VCaP (cell line): ENCODE results near the gene FCHSD2.

Experiments
- H3K27ac ChIP-seq: fragments of 450-650 bp; 2 replicates; pipeline ENCODE4 v1.5.1; 2017
- TF ChIP-seq, protein P1 (sequence below): fragments of 450-650 bp; conservative IDR thresholded peaks from 2 replicates; pipeline ENCODE4 v1.5.1; 2017; ENCODE audit warnings: mild to moderate bottlenecking, moderate library complexity

Gene FCHSD2

DNA sequence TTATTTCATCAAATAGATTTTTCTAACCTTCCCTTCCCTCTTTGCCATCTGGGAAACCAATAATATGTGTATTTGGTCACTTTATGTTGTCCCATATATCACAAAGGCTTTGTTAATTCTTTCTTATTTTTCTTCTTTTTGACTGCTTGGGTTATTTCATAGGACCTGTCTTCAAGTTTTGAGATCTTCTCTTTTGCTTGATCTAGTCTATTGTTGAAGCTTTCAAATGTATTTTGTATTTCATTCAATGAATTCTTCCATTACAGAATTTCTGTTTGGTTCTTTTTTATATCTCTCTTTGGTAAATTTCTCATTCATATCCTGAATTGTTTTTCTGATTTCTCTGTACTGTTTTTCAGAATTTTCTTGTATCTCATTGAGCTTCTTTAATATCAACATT lies 132.1 kb downstream of the FCHSD2 start:
- no peak overlapping the region for H3K27ac ChIP-seq
- TF ChIP-seq, protein P1, sequence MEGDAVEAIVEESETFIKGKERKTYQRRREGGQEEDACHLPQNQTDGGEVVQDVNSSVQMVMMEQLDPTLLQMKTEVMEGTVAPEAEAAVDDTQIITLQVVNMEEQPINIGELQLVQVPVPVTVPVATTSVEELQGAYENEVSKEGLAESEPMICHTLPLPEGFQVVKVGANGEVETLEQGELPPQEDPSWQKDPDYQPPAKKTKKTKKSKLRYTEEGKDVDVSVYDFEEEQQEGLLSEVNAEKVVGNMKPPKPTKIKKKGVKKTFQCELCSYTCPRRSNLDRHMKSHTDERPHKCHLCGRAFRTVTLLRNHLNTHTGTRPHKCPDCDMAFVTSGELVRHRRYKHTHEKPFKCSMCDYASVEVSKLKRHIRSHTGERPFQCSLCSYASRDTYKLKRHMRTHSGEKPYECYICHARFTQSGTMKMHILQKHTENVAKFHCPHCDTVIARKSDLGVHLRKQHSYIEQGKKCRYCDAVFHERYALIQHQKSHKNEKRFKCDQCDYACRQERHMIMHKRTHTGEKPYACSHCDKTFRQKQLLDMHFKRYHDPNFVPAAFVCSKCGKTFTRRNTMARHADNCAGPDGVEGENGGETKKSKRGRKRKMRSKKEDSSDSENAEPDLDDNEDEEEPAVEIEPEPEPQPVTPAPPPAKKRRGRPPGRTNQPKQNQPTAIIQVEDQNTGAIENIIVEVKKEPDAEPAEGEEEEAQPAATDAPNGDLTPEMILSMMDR = no peak

DNA sequence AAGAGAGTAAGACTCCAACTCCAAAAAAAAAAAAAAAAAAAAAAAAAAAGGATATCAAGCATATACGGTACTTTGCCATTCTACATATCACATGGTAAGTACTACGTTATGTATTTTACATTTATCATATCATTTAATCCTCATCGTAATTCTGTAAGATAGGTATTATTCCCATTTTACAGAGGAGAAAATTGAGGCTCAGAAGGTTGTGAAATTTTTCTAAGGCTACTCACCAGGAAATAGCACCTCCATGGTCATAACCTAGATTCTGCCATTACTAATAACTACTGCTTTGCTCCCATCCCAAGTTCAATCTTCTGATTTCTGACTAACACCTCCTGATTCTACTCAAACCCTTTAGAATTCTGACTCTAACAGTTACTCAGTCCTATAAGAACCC lies 138.0 kb downstream of the FCHSD2 start:
- no peak overlapping the region for H3K27ac ChIP-seq
- TF ChIP-seq, protein P1 = no peak

DNA sequence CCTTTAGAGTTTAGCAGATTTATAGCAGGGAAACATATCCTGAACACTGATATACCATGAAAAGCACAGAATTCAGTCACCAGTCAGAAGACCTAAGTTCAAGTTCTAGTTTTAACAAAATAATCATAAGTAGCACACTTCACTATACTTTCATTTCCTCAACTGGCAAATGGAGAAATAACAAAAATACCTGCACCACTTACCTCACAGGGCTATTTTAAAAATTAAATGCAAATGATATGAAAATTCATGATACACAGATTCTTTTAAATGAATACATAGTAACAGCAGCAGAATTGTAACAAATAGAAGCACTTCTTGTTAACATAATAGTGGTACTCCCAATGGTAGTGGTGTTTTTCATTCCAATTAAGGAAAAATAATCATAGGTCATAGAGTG lies 139.0 kb downstream of the FCHSD2 start:
- no peak overlapping the region for H3K27ac ChIP-seq
- TF ChIP-seq, protein P1 = no peak

GRCh38 chr11:73002214-73002613 lies 139.9 kb downstream of the FCHSD2 start:
- TF ChIP-seq, protein P1 = no peak
- H3K27ac ChIP-seq = no peak overlapping the region

DNA sequence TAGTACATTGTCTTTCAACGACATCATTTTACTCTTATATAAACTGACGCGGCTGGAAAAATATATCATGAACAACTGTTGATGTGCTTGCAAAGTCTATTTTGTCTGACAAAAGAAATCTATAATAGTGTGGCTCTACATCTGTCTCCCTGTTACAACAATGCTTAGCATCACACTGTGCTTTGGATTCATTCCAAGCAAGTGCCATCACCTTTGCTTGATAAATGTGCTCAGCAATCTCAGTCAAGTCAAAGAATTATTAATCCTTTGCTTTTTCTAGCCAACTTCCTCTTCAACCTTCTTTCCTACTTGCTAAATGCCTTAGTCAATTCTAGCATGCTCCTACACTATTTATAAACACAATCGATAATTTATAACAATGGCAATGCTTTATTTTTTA lies 140.5 kb downstream of the FCHSD2 start:
- H3K27ac ChIP-seq = no peak overlapping the region
- TF ChIP-seq, protein P1 = no peak

GRCh38 chr11:72998676-72999075 lies 143.4 kb downstream of the FCHSD2 start:
- no peak overlapping the region for H3K27ac ChIP-seq
- TF ChIP-seq, protein P1 = no peak

DNA sequence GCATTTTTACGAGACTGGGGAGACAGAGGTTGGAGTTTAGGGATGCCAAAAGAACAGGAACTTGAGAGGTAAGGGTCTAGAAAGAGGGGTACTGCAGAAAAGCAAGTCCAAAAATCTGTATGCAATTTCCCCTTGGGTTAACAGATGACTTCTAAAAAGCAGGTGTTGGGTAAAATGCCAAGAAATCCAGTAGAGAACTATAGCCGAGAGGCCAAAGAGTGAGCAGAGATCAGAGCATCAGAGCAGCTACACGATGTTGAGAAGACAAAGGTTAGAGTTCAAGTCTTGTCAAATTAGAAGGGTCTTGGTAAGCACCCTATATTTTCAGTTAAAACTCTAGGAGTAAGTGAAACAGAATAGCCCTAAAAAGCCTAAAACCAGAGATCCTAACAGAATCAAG lies 145.2 kb downstream of the FCHSD2 start:
- TF ChIP-seq, protein P1 = no peak
- no peak overlapping the region for H3K27ac ChIP-seq

GRCh38 chr11:72989727-72990126 lies 152.4 kb downstream of the FCHSD2 start:
- TF ChIP-seq, protein P1 = no peak
- no peak overlapping the region for H3K27ac ChIP-seq
